Limb (tissue), 2 donors: Measurements from ENCODE around the gene SP6.
A peak's percentile ranks its signal among the peaks of the same experiment; 100 is the strongest.

Experiments used
- DNase-seq, 2 donors: peaks; one replicate each; pipeline ENCODE4 v3.0.0-alpha.2; 2016; ENCODE audit errors: extremely low spot score in 2 of 2

SP6 gene

DNA sequence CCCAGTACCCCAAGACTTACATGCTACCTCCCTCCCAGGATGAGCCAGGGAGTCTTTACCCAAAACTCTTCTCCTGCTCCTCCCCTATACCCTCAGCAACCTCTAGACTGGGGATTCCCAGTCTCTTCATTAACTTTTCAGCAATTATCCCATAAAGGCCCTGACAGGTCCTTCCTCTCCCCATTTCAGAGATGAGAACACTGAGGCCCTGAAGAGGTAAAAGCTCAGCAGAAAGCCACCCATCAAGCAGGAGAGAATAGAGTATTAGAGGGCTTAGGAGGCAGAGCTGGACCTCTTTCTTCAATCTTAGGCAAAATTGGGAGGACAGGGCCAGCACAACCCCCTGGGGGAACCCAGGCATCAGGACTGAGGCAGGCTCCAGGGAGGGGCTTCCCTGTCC, 5.9 kb upstream of the SP6 start:
- DNase-seq, result no peak

DNA sequence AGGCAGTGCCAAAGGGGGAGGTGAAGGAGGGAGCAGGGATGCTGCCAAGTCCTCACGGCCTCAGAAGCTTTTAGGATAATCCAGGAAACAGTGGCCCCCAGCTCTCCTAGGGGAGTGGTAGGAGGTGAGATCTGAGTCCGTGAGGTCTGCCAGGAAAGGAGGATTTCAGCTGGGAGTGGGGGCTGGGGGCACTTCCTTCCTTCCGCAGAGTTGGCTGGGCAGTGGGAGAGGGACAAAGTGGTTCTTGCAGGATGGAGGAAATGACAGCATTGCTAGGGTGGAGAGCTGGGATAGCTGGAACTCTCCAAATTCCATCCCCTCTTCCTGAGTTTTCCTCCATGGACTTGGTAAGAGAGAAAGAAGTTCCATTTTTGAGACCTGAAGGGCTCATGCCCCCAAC, 4.8 kb upstream of the SP6 start:
- DNase-seq, result no peak

- no peak for DNase-seq
Measured at GRCh38 chr17:47853616-47854015, 2.7 kb upstream of the SP6 start.

- DNase-seq, result no peak
Measured at GRCh38 chr17:47852113-47852949, 1.4 kb upstream of the SP6 start.

DNA sequence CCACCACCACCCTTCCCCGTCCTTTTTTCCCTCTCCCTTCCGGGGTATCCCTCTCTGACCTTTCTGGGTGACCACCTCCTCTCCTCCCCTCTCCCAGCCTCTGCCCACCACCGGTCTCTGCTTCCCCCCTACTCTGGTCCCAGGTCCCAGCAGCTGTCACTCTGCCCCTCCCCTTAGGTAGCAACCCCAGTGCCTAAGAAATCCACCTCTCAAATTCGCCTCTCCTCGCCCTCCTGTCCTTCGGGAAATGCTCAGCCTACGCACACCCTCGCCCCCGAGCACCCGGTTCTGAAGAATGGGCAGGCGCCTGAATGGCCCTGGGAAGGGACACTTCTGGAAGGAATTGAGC, 775 bp upstream of the SP6 start:
- DNase-seq, result no peak

DNA sequence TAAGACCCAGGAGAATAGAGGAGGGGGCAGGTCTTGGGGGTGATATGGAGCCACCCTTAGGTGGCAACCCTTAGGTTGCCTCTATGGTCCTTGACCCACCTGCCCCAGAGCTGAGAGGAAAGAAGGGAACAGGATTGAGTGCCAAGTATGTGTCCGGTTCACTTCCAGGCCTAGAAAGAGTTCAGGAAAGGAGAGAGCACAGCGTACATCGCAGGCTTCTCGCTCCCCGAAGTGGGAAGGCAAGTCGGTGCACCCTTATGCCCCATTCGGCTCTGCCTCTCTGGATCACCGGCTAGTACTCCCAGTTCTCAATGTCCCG, 631 bp downstream of the SP6 start:
- DNase-seq, result no peak

DNA sequence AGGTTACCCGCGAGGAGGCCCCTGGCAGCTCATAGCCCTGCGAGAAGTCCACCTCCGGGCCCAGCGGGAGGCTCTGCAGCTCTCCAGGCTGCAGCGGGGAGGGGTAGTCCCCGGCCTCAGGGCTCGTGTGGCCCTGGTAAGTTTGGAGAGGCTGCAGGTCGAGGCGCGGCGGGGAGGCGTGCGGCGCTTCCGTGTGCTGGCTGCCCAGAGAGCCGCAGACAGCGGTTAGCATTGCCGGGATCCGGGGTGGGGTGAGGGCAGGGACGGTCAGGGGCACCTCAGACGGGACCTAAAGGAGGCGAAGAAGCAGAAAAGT, 2.8 kb downstream of the SP6 start:
- DNase-seq, result no peak

- no peak for DNase-seq
Measured at GRCh38 chr17:47847341-47848197, 3.4 kb downstream of the SP6 start.

- no peak for DNase-seq
Measured at GRCh38 chr17:47846716-47847340, 4.1 kb downstream of the SP6 start.

GRCh38 chr17:47845716-47846075, 5.3 kb downstream of the SP6 start:
- no peak for DNase-seq

- no peak for DNase-seq
Measured at GRCh38 chr17:47844814-47845715, 5.9 kb downstream of the SP6 start.

DNA sequence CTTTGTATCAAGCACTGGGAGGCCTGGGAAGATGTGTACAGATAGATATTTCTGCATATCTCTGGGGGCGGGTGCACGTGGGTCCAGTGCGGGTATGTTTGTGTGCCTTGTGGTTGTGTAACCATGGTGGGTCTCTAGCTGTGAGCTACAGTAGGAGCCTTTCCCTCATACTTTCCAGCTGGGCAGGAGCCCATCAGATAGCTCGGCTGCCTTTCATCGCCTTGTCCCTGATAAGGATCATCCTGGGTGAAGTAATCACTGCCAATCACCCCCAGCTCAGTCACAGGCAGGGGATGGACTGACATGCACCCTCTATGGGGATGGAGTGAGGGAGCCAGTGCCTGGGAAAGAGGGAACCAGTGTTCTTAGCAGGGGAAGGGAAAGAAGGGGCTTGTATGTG, 6.7 kb downstream of the SP6 start:
- DNase-seq, result no peak

DNA sequence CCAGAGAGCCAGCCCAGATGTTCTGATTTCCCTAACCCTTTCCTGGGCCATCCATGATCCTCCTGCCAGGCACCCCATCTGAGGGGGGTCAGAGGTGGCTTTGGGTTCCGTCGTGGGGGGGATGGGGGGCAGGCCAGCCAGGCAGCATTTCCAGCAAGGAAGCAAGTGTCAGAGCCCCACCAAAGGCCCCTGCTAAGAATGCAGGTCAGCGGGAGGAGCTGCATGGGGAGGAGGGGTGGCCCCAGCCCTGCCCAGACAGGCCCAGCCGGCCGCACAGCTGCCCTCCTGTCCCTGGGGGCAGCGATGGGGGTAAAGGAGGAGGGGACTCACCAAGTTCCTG, 7.6 kb downstream of the SP6 start:
- DNase-seq, result no peak

DNA sequence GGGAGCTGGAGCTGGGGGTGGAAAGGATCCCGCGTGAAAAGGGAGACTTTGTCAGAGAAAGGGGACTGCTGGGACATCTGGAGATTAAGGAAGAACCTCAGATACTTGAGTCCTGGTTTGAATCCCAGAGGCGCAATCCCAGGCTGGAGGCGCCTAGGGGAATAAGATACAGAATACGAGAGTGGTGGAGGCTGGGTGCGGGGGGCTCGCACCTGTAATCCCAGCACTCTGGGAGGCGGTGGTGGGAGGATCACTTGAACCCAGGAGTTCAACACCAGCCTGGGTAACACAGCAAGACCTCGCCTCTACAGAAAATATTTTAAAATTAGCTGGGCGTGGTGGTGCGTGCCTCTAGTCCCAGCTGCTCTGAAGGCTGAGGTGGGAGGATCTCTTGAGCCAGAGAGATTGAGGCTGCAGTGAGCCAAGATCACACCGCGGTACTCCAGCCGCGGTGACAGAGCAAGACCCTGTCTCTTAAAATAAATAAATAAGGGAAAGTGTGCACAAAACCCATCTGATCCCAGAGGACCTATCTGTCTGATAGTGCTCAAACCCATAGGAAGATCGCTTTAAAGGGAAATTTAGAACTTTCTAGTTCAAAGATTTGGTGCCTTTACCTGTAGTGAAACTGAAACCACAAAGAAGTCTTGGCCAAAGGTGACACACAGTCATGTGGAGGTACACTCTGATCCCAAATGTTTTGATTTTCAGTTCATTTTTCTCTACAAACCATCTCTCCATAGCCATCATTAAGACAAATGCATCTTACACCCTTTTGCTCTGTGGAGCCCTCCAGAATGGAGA, 9.3 kb downstream of the SP6 start:
- no peak for DNase-seq

DNA sequence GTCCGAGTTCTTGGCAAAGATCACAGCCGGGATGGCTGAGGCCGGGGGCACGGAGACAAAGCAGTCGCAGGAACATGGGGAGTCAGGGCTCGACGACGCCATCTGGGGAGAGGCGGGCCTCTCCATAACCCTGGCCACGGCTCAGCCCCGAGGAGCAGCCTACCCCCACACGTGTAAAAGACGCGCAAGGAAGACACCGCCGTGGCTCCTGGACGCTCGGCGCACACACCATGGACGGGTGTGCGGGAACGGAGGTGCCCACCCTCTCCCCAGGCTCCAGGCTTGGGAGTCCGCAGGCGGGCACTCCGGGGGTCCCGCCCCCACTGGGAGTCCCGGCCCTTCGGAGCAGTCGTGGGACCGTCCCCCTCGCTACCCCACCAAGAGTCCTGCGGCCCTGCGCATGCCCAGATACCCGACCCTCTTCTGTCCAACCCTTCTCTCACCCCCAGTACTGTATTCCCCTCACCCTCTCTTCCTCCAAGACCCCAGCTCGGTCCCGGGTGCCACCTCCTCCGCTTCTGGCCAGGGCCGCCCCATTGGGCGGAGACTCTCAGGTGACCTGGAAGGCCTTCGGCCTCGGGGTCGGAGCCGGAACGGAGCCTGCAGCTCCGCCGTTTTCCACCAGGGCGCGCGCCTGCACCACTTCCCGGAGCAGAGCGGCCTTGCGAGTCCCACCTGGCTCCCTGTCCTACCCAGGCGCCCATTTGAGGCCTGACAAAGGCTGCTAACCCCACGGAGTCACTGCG, 10.0 kb downstream of the SP6 start, which contains the start of gene SCRN2:
SCRN2 (minus strand) TSS at position 532 of the 746 bp plus-strand sequence; CDS start at position 102, 430 bp downstream.
- DNase-seq, result peak; percentile 81 to 94

- DNase-seq, result no peak
Measured at GRCh38 chr17:47840001-47840741, 10.8 kb downstream of the SP6 start.

- no peak for DNase-seq
Measured at GRCh38 chr17:47839071-47839470, 11.9 kb downstream of the SP6 start.

- no peak for DNase-seq
Measured at GRCh38 chr17:47838636-47839035, 12.3 kb downstream of the SP6 start.

GRCh38 chr17:47837401-47838039, 13.4 kb downstream of the SP6 start:
- no peak for DNase-seq
